ENCODE results near the gene WWOX. TPM values are rescaled to one million over a fixed set of nuclear protein-coding genes. Genes with fewer than 3 reads are reported as not detected.

The WWOX gene
- total and polyA plus RNA-seq, 2 of the 8 experiments (the other 6 are each of a cell fraction or from before 2014, with no cell fraction given): 5.4 to 16.7 TPM

GRCh38 chr16:78324649-78325285 is 225.3 kb downstream of the WWOX start:
- Histone ChIP-seq H3K36me3 (ENCODE audit: control insufficient read depth in 2 of 4, insufficient read depth in 4 of 4, low read length in 3 of 4) (no peaks in the 10 kb centered on the region), H3K18ac (ENCODE audit: extremely low read depth, low read length) (no peak overlapping the region), H2AK5ac (ENCODE audit: low read depth, low read length) (no peak overlapping the region), H3K27ac (ENCODE audit: low read depth, low read length) (no peak overlapping the region), H3K56ac (replicated peaks; ENCODE audit: insufficient read length, low read depth, low read length) (no peak overlapping the region), H2BK5ac (ENCODE audit: low read depth, low read length) (no peak overlapping the region), H4K8ac (ENCODE audit: extremely low read depth, insufficient read depth, low read length) (no peak overlapping the region), H3K4me1 (replicated peaks in 1 of 4; ENCODE audit: control insufficient read depth in 3 of 4, insufficient read depth in 4 of 4, low read length in 3 of 4) (peaks cover 2 to 18% (median 13%) of the 10 kb centered on the region in 4 experiments; a peak in 4 of 7 replicates), H2BK15ac (ENCODE audit: low read length) (no peak overlapping the region), H3K9ac (replicated peaks in 1 of 4; ENCODE audit: extremely low read depth in 1 of 4, low read depth in 3 of 4, low read length in 3 of 4) (no peak overlapping the region), H3K9me3 (ENCODE audit: insufficient read depth in 2 of 2, low read depth in 1 of 2, low read length in 1 of 2) (no peaks in the 10 kb centered on the region), H4K5ac (ENCODE audit: insufficient read length, low read depth, low read length) (no peak overlapping the region), H3K4ac (replicated peaks; ENCODE audit: insufficient read length, low read depth, low read length) (no peak overlapping the region), H2BK12ac (ENCODE audit: low read depth, low read length) (no peak overlapping the region), H3K4me3 (ENCODE audit: extremely low read depth in 1 of 4, insufficient read depth in 2 of 4, low read depth in 3 of 4, low read length in 4 of 4) (no peak overlapping the region), H2BK20ac (ENCODE audit: low read length) (no peak overlapping the region), H3K23ac (ENCODE audit: insufficient read length) (no peak overlapping the region), H2BK120ac (replicated peaks; ENCODE audit: low read depth, low read length) (no peak overlapping the region), H3K79me1 (ENCODE audit: low read depth, low read length) (no peaks in the 10 kb centered on the region), H2AFZ (ENCODE audit: low read length) (no peak overlapping the region), H4K20me1 (replicated peaks in 1 of 2; ENCODE audit: control insufficient read depth in 1 of 2, insufficient read depth in 2 of 2, low read length in 2 of 2) (no peaks in the 10 kb centered on the region), H4K91ac (replicated peaks; ENCODE audit: insufficient read length, low read length) (no peak overlapping the region), H3K4me2 (ENCODE audit: insufficient read depth in 1 of 2, low read depth in 2 of 2, low read length in 2 of 2) (no peak overlapping the region), H3K23me2 (ENCODE audit: low read depth, low read length) (no peaks in the 10 kb centered on the region), H3K27me3 (replicated peaks in 1 of 4; ENCODE audit: control insufficient read depth in 3 of 4, extremely low read depth in 1 of 4, insufficient read depth in 3 of 4, low read length in 3 of 4) (no peaks in the 10 kb centered on the region), H3K79me2 (ENCODE audit: control insufficient read depth in 1 of 2, insufficient read depth in 2 of 2, low read length in 2 of 2) (no peaks in the 10 kb centered on the region), H3K14ac (ENCODE audit: insufficient read length) (no peak overlapping the region)
- DNase-seq (ENCODE audit: low read depth in 1 of 2, low spot score in 2 of 2) (no peak), FAIRE-seq (no peak)
- WGBS, 2 experiments (ENCODE audit: extremely low coverage in 1 of 2, insufficient coverage in 1 of 2, insufficient read length in 1 of 2, insufficient replicate concordance in 2 of 2, low coverage in 1 of 2, low lambda C conversion rate in 2 of 2, missing lambda C conversion rate in 1 of 2): 72 to 100% methylated on average over 1 to 6 of the region's 6 CpGs
- ChIA-PET CTCF (ENCODE audit: partially characterized antibody) (interaction anchor here (0.9 to 1.7 kb wide), 5 partner anchors 28 to 111 kb away, joined by 3 to 5 read pairs (median 3); no protein-coding TSS in a partner anchor), POLR2A (ENCODE audit: partially characterized antibody) (interaction anchor here (0.8 kb wide), 1 partner anchor 15 kb away, joined by 3 read pairs; no protein-coding TSS in a partner anchor)
- TF ChIP-seq ATF3 (IDR thresholded peaks at IDR 0.05; ENCODE audit: insufficient read depth, low read depth, low read length) (no peak), RNF2 (IDR thresholded peaks at IDR 0.05; ENCODE audit: borderline replicate concordance, low read depth, low read length, missing control alignments, poor library complexity, severe bottlenecking) (no peak), KDM1A (IDR thresholded peaks at IDR 0.05; ENCODE audit: borderline replicate concordance, low read length) (no peak), BACH1 (IDR thresholded peaks at IDR 0.05; ENCODE audit: low read length) (no peak), SP2 (IDR thresholded peaks at IDR 0.05; ENCODE audit: low read length) (no peak)

Measured in H1 (cell line).